Measurements from ENCODE around the gene AFAP1L1.

Gene AFAP1L1

DNA sequence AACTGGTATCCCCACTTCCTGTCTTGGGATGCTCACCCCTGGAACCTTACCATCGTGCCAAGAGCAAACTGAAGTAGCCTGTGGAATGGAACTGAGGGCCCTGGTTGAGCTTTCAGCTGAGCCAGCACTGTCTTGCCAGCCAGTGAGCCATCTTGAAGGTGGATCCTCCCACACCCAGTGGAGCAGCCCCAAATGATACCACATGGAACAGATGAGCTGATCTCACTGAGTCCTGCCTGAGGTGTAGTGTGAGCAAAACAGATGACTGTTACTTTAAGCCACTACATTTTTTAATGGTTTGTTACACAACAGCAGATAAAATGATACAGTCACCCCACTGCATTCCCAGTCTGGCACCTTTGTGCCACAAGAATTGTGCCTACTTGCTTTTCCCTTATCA, 84.0 kb downstream of the AFAP1L1 start:
- DNase-seq = peak; percentile 28 to 43

DNA sequence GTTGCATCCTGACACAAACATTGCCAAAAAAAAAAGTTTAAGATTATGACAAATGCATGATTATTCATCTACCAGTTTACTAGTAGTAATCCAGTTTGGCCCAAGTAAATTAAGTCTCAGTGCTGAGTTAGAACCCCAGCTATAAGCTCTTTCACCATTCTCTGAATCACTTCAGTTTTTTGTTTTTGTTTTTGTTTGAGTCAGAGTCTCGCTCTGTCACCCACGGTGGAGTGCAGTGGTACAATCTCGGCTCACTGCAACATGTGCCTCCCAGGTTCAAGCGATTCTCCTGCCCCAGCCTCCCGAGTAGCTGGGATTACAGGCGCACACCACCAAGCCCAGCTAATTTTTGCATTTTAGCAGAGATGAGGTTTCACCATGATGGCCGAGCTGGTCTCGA, 84.7 kb downstream of the AFAP1L1 start:
- DNase-seq = peak; percentile 24 to 40

DNA sequence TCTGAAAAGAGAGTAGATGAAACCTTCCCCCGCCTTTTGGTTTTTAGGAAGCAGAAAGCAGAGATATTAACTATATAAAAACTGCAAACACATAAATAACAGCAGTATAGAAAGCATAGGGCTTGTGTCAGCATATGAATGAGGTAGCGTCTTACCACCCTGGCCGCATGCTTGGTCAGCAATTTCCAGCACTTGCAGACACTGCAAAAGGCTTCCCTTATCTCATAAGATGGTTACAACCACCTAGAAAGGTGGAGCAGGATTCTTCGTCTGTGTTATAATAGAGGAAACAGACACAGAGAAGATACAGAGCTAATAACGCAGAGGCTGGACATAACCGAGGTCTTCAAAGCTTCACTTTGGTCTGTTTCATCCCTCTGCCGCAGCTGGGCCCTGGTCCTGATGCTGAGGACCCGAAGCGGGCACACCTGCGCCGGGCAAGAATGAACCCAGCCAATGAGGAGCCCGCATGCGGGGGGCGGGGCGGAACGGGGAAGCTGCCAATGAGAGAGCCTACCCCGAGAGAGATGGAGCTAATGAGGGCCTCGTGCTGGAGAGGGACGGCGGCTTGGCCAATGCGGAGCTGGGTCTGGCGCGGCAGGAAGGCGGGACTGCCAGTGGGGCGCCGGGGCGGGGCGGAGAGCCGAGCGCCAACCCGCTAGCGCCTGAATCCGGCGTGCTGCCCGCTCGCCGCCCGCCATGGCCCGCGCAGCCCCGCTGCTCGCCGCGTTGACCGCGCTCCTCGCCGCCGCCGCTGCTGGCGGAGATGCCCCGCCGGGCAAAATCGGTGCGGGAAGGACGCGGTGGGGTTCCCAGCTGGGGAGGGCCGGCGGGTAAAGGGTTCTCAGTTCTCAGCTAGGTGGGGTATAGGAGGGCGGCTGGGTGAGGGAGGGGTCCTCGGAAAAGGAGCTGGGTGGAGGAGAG, 86.0 kb downstream of the AFAP1L1 start, which contains the start of gene PCYOX1L:
Gene PCYOX1L (plus strand): TSS at position 677 of the 924 bp plus-strand sequence. CDS start 23 bp downstream, at position 700.
- peak; percentile 99 for DNase-seq

DNA sequence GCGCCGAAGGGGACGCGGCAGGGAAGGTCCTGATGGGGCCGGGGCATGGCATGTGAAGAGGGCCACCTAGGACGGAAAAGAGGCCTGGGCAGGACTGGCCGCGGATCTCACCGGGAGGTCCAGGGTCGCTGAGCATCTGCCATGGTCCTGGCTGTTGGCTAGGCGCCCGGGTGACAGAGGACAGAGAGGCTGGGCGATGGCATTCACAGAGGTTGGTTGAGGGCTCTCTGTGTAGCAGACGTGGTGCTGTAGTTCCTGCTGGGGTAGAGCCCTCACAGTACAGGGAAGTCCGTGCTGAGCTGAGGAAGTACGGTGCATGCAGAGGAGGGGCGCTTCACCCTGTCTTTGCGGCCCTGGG, 86.6 kb downstream of the AFAP1L1 start:
- DNase-seq = peak; percentile 29 to 34

DNA sequence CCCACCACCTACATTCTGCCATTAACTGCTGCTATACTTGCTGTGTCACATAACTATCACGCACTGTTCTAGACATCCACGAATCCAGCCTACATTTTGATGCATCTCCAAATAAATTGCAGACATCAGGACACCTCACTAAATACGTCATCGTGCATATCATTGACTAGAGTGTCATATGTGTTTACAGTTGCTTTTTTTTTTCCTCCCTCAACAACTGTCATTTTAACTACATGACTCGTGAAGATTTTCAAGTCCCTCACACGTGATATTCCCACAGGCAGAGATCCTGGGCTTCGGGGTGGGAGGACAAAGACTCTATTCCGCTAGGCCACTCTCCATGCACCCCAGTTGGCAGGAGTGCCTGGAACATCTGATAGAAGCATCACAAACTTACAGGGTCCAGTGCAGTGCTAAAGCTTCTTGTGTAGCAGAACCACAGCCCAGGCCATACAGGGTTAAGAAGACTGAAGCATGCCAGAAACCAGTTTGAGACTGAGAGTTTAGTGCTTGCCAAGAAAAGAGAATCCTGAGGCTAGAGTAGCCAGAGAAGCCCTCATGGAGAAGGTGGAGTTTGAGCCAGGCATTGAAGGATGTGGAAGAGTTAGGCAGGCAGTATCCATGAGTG, 87.3 kb downstream of the AFAP1L1 start:
- no peak for DNase-seq

DNA sequence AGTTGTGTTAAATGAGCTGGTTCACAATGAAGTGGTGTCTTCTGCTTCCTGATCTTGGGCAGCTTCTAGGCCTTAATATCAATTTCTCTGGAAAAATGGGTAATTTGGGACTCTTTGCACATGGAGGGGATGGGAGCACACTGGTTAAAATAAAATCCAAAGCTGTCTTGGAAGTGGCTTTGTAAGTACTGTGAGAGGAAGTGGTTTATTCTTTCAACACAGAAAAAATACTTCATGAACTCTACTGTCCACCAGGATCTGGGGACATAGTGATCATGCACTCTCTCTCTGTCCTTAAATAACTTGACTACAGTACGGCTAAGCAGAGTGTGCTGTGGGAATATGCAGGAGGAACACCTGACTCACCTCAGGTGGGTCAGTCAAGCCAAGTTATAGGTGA, 88.6 kb downstream of the AFAP1L1 start:
- no peak for DNase-seq

DNA sequence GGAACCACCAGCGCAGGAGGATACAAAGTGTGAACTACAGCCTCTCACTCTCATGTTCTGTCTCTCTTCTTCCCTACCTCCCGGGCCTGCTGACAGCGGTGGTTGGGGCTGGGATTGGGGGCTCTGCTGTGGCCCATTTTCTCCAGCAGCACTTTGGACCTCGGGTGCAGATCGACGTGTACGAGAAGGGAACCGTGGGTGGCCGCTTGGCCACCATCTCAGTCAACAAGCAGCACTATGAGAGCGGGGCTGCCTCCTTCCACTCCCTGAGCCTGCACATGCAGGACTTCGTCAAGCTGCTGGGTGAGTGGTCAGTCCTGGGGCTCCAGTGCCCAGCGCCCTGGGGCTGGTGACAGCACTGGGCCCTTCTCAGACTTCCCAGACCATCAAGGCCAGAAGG, 90.9 kb downstream of the AFAP1L1 start:
- DNase-seq = no peak

- DNase-seq = no peak
These were observed 91.7 kb downstream of the AFAP1L1 start for GRCh38 chr5:149363358-149363757.

GRCh38 chr5:149363936-149364335, 92.3 kb downstream of the AFAP1L1 start:
- DNase-seq = no peak

- DNase-seq = no peak
These were observed 93.1 kb downstream of the AFAP1L1 start for GRCh38 chr5:149364719-149365118.

- no peak for DNase-seq
These were observed 93.8 kb downstream of the AFAP1L1 start for GRCh38 chr5:149365418-149365817.

GRCh38 chr5:149366169-149366729, 94.6 kb downstream of the AFAP1L1 start:
- DNase-seq = no peak

GRCh38 chr5:149367249-149367971, 95.8 kb downstream of the AFAP1L1 start:
- DNase-seq = peak; percentile 59 to 68

- no peak for DNase-seq
These were observed 96.5 kb downstream of the AFAP1L1 start for GRCh38 chr5:149367972-149368645.

DNA sequence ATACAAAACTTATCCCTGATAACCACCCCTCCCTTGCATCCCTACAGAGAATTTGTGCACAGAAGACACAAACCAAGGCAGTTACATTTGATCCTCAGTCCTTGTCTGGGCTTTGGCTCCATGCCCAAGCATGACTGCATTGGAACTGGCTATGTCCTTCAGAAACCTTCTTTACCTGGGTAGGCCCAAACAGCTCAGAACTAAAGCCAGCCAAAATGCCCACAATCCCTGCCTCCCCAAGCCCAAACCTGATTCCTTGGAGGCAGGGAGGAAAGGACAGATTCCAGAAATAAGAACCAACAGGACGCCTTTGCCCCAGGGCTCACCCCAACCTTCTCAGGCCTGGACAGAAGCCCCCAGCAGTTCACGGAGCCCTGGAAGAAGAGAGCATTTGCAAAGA, 99.2 kb downstream of the AFAP1L1 start:
- DNase-seq = no peak

DNA sequence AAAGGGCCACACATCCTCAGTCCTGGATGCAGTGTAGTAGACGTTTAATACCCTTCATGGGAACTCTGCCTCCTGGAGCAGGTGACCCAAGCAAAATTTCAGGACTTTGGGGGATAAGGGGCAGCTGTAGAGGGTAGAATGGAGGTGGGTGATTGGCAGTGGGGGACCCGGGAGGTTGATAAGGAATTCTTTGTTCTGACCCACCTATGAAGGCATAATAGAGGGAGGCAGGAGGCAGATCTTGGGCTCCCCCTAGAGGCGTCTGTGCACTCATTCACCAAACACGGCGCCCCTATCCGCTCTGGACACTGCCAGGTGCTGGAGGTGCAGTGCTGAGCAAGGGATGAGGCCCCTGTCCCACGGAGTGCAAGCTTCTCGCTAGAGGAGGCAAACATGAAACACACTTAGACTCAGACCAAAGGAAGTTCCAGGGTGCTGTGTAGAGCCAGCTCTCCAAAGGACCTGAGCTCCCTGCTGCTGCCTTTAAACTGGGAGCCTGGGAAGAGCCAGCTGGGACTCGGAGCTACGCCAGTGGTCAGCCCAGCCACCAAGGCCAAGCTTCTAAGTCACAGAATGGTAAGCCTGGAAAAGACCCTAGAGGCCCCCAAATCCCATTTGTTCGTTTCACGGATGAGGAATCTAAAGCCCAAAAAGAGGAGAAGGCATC, 99.8 kb downstream of the AFAP1L1 start:
- DNase-seq = peak; percentile 66 to 77

DNA sequence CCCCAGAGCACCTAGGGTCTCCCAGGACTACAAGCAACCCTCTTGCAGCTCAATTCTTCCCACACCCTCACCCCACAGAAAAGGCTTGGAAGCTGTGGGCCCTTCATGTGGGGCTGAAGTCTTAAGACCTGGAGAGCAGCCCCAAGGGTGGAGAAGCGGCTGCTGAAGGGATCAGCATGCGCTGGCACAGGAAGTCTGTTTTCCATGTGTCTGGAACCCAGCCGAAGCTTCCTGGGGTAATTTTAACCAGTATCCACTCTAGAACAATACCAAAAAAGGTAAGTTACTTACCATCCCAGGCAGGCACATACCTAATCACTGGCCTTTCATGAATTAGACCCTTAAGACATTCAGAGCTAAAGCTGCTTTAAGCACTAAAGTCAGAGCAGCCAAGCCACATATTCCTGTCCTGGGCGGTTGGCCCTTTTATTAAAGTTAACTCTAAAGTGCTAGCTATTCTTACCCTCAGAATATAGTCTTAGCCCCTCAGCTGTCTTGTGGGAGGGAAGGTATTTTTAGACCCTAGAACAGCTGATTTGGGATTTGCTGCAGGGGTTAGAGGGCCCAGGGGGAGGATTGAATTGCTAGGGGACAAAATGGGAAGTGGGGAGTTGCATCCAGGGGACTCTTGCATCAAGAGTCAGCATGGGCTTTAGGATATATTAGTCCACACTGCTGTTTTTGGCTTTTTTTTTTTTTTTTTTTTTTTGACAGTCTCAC, 100.6 kb downstream of the AFAP1L1 start:
- no peak for DNase-seq

DNA sequence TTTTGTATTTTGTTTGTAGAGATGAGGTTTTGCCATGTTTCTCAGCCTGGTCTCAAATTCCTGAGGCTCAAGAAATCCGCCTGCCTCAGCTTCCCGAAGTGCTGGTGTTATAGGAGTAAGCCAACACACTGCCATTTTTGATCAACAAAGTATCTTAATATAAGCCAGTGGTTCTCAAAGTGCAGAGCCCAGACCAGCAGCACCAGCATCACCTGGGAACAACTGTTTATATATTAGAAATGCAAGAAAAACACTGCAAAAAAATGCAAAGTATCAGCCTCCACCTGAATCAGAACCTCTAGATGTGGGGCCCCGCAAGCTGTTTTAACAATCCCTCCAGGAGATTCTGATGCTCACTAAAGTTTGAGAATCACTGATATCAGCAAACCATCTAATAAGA, 101.3 kb downstream of the AFAP1L1 start:
- no peak for DNase-seq

DNA sequence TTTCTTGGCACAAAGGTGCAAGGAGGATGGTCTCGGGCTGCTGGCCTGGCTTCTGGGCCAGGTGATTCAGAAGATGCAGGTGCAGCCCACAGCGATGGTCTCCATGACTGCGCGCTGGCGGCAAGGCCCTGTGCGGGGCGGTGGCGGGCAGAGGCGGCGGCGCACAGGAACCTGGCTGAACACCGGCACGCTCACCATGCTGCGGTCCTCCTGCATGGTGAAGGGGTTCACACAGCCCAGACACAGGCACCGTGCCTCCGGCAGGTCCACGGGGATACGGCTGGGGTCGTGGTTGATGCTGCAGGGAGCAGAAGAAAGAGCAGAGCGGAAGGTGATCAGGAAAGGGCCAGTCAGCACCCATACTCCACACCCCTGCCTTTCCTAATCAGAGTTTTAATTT, 102.6 kb downstream of the AFAP1L1 start:
- DNase-seq = no peak

DNA sequence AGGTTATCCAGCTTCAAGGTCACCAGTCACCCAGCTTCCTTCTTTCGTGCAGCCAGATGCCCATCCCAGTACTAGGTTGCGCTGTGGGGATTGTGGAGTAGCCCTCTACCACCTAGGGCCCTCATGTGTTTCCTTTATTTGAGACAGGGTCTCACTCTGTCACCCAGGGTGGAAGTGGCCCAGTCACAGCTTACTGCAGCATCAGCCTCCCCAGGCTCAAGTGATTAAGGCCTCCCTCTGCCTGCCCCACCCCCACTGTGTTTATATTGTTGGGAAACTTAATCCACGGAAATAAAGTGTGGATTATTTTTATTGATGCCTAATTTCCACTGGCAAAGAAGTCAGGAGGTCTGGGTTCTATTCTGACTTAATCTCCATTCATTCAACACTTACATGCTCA, 103.1 kb downstream of the AFAP1L1 start:
- DNase-seq = no peak

DNA sequence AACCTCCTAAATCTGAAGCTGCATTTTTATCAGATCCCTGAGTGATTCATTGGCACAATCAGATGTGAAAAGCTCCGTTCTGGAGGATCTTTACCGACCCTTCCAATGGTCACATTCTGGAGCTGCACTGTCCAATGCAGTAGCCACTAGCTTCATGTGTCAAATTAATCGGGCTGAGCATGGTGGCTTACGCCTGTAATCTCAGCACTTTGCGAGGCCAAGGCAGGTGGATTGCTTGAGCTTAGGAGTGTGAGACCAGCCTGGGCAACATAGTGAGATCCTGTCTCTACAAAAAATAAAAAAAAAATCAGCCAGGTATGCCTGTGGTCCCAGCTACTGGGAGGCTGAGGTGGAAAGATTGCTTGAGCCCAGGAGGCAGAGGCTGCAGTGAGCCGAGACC, 103.8 kb downstream of the AFAP1L1 start:
- no peak for DNase-seq
